SU-DHL-6 (cell line): Measurements from ENCODE around the gene CYP2D6.
"Not testable (repeated sequence)": the region's sequence is repeated elsewhere in the genome, so short reads cannot be mapped to it uniquely, and the experiment has no call there.

Experiments used
- H2AFZ ChIP-seq: fragments of 200-600 bp; sonication (generic); 2 replicates; pipeline ENCODE4 v1.6.1; 2014; ENCODE audit warnings: low read depth, mild to moderate bottlenecking, moderate library complexity, mixed read lengths, antibody characterized with exemption, low read length; ENCODE audit not compliant: severe bottlenecking
- H3F3A ChIP-seq: fragments of 200-600 bp; shearing (Covaris generic); 2 replicates; pipeline ENCODE4 v1.6.0; 2016; ENCODE audit warnings: antibody characterized with exemption, mild to moderate bottlenecking; ENCODE audit not compliant: insufficient read depth
- H3K27ac ChIP-seq: fragments of 200-600 bp; sonication (generic); 2 replicates; pipeline ENCODE4 v1.5.1; 2016; ENCODE audit warnings: low read depth, mild to moderate bottlenecking, low read length, moderate library complexity, mixed read lengths
- H3K27me3 ChIP-seq: fragments of 200-600 bp; sonication (generic), shearing (Covaris generic); 2 replicates; pipeline ENCODE4 v1.6.0; 2014; ENCODE audit warnings: mild to moderate bottlenecking, low read length
- H3K36me3 ChIP-seq: fragments of 200-600 bp; sonication (generic); 2 replicates; pipeline ENCODE4 v1.6.1; 2014; ENCODE audit warnings: mild to moderate bottlenecking, low read length, mixed read lengths
- H3K4me2 ChIP-seq: fragments of 300-600, 200-600 bp; shearing (Covaris generic), sonication (generic); 2 replicates; pipeline ENCODE4 v1.6.0; 2014; ENCODE audit warnings: low read length, low read depth, mild to moderate bottlenecking; ENCODE audit not compliant: poor library complexity, severe bottlenecking
- H3K4me3 ChIP-seq: fragments of 200-600 bp; sonication (generic); 2 replicates; pipeline ENCODE4 v1.5.1; 2014; ENCODE audit warnings: antibody characterized with exemption, low read length, mild to moderate bottlenecking, mixed read lengths; ENCODE audit not compliant: insufficient read depth, poor library complexity, severe bottlenecking
- H3K79me2 ChIP-seq: fragments of 200-600 bp; sonication (generic); 2 replicates; pipeline ENCODE4 v1.6.1; 2014; ENCODE audit warnings: mild to moderate bottlenecking, low read length, moderate library complexity; ENCODE audit not compliant: insufficient read depth
- H3K9ac ChIP-seq: fragments of 200-600 bp; sonication (generic); 2 replicates; pipeline ENCODE4 v1.7.0; 2014; ENCODE audit warnings: mild to moderate bottlenecking, low read length
- H3K9me2 ChIP-seq: fragments of 200-600 bp; sonication (generic); replicated peaks from 2 replicates; pipeline ENCODE4 v1.6.1; 2014; ENCODE audit warnings: low read length; ENCODE audit not compliant: insufficient read depth
- H3K9me3 ChIP-seq: fragments of 200-600 bp; sonication (generic); 2 replicates; pipeline ENCODE4 v1.6.1; 2014; ENCODE audit warnings: low read length, mixed read lengths; ENCODE audit not compliant: insufficient read depth
- H4K20me1 ChIP-seq: fragments of 200-600 bp; sonication (generic); 2 replicates; pipeline ENCODE4 v1.6.1; 2014; ENCODE audit warnings: low read depth, mild to moderate bottlenecking, antibody characterized with exemption, low read length, moderate library complexity, mixed read lengths
- EZH2phosphoT487 ChIP-seq: fragments of 200-600 bp; sonication (generic), shearing (Covaris generic); conservative IDR thresholded peaks from 2 replicates; pipeline ENCODE4 v1.6.1; 2018; ENCODE audit warnings: mild to moderate bottlenecking, antibody characterized with exemption, low read length, moderate library complexity, mixed read lengths
- TF ChIP-seq, protein P1 (sequence below): fragments of 200-600 bp; sonication (generic); IDR thresholded peaks from one replicate; pipeline ENCODE4 v1.5.1; 2017; ENCODE audit warnings: antibody characterized with exemption, mild to moderate bottlenecking, low read length, moderate library complexity; ENCODE audit not compliant: insufficient read depth, poor library complexity, severe bottlenecking

Gene CYP2D6

DNA sequence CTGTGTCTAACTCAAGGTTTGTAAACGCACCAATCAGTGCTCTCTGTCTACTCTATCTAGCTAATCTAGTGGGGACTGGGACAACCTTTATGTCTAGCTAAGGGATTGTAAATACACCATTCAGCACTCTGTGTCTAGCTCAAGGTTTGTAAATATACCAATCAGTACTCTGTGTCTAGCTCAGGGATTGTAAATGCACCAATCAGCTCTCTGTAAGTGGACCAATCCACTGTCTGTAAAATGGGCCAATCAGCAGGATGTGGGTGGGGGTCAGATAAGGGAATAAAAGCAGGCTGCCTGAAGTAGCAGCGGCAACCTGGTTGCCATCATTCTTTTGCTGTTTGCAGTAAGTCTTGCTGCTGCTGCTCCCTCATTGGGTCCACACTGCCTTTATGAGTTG, 8.4 kb upstream of the CYP2D6 start:
- no peaks in the 10 kb centered on the region for H3F3A ChIP-seq
- no peak overlapping the region for H2AFZ ChIP-seq
- no peaks in the 10 kb centered on the region for H3K79me2 ChIP-seq
- no peaks in the 10 kb centered on the region for H3K9me3 ChIP-seq
- no peak overlapping the region for H3K27ac ChIP-seq
- H4K20me1 ChIP-seq: no peaks in the 10 kb centered on the region
- no peak overlapping the region for H3K9ac ChIP-seq
- TF ChIP-seq EZH2phosphoT487: no peak
- TF ChIP-seq, protein P1, sequence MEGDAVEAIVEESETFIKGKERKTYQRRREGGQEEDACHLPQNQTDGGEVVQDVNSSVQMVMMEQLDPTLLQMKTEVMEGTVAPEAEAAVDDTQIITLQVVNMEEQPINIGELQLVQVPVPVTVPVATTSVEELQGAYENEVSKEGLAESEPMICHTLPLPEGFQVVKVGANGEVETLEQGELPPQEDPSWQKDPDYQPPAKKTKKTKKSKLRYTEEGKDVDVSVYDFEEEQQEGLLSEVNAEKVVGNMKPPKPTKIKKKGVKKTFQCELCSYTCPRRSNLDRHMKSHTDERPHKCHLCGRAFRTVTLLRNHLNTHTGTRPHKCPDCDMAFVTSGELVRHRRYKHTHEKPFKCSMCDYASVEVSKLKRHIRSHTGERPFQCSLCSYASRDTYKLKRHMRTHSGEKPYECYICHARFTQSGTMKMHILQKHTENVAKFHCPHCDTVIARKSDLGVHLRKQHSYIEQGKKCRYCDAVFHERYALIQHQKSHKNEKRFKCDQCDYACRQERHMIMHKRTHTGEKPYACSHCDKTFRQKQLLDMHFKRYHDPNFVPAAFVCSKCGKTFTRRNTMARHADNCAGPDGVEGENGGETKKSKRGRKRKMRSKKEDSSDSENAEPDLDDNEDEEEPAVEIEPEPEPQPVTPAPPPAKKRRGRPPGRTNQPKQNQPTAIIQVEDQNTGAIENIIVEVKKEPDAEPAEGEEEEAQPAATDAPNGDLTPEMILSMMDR: no peak
- H3K36me3 ChIP-seq: no peaks in the 10 kb centered on the region
- H3K27me3 ChIP-seq: no peaks in the 10 kb centered on the region
- no peak overlapping the region for H3K4me3 ChIP-seq
- no peak overlapping the region for H3K4me2 ChIP-seq
- H3K9me2 ChIP-seq: no peaks in the 10 kb centered on the region

DNA sequence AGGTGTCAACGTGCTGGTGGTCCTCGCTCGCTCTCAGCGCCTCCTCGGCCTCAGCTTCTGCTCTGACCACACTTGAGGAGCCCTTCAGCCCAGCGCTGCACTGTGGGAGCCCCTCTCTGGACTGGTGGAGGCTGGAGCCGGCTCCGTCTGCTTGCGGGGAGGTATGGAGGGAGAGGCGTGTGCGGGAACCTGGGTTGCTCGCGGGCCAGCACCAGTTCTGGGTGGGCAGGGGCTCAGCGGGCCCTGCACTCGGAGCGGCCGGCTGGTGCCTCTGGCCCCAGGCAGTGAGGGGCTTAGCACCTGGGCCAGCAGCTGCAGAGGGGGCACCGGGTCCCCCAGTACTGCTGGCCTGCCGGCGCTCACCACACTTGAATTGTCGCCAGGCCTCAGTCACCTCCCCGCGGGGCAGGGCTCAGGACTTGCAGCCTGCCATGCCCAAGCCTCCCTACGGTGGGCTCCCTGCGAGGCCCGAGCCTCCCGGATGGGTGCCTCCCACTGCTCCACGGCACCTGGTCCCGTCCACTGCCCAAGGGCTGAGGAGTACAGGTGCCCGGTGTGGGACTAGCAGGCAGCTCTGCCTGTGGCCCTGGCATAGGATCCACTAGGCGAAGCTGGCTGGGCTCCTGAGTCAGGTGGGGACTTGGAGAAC, 7.6 kb upstream of the CYP2D6 start:
- Histone ChIP-seq H3F3A (no peaks in the 10 kb centered on the region), H3K9me3 (no peaks in the 10 kb centered on the region)

DNA sequence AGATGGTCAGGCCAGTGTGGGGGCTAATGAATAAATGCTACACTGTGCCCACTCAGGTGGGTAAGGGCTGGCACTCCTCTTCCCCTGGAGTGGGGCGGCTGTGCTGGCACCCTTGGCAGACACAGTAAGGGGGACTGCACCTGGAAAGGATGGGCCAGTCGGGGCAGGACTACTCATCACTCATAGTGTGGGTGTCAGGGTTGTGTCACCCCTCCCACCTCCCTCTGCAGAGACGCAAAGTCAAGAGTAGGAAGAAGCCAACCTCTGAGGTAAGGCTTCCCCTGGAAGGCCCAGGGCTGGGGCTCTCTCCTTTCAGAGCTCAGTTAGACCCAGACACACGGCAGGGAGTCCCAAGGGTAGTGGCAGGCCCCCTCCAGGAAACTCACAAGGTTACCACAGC, 5.1 kb upstream of the CYP2D6 start:
- H4K20me1 ChIP-seq, H3K4me2 ChIP-seq, H3K4me3 ChIP-seq, H3K36me3 ChIP-seq, H3K79me2 ChIP-seq, H2AFZ ChIP-seq, H3F3A ChIP-seq, H3K9ac ChIP-seq, H3K27me3 ChIP-seq, H3K9me2 ChIP-seq, H3K9me3 ChIP-seq, H3K27ac ChIP-seq: not testable (repeated sequence)

More for the DNA sequence above, 7.6 kb upstream of the CYP2D6 start:
- H3K79me2 ChIP-seq: no peaks in the 10 kb centered on the region
- no peak overlapping the region for H3K9ac ChIP-seq
- H3K27me3 ChIP-seq: no peaks in the 10 kb centered on the region
- H4K20me1 ChIP-seq: no peaks in the 10 kb centered on the region
- H3K4me3 ChIP-seq: no peak overlapping the region
- H3K4me2 ChIP-seq: no peak overlapping the region
- no peak overlapping the region for H2AFZ ChIP-seq
- TF ChIP-seq, protein P1: no peak
- no peak for TF ChIP-seq EZH2phosphoT487
- no peaks in the 10 kb centered on the region for H3K9me2 ChIP-seq
- no peaks in the 10 kb centered on the region for H3K36me3 ChIP-seq
- H3K27ac ChIP-seq: no peak overlapping the region

DNA sequence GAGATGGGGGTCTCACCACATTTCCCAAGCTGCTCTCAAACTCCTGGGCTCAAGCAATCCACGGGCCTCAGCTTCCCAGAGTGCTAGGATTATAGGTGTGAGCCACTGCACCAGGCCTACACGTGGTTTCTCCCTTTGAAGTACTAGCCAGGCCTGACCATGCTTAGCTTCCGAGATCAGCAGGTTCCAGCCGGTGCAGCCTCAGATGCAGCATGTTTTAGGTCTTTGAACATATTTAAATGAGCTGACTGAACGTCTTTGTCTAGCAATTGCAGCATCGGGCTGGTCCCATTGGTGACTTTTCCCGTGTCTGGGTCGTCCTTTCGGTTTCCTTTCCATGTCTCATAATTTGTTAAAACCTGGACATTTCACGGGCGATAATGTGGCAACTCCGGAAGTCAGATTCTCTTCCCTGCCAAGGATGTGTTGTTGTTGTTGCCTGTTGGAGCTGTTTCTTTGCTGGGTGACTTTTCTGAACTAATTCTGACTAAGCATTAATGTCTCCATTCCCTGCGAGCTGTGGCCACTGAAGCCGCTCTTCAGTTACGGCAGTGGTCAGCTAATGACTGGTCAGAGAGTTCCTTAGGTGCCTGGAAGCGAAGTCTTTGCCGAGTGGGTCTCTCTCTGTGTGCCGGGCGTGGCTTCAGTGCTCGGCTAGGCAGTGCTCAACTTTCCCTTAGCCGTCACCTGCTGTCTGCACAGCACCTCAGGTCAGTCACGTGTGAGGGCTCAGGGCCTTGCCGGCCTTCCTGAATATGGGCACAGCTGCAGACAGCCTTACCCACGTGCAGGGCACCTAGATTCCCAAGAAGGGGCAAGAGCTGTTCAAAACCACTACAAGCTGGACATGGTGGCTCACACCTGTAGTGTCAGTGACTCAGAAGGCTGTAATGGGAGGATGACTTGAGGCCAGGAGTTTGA, 3.8 kb upstream of the CYP2D6 start:
- H3K79me2 ChIP-seq: no peaks in the 10 kb centered on the region

More for the DNA sequence above, 3.8 kb upstream of the CYP2D6 start:
- Histone ChIP-seq H3K4me2 (no peak overlapping the region), H3K9me3 (no peaks in the 10 kb centered on the region), H2AFZ (no peak overlapping the region), H3K27me3 (no peaks in the 10 kb centered on the region), H3F3A (no peaks in the 10 kb centered on the region), H3K36me3 (no peaks in the 10 kb centered on the region), H3K4me3 (no peak overlapping the region), H3K9ac (no peak overlapping the region), H3K27ac (no peak overlapping the region), H3K9me2 (no peaks in the 10 kb centered on the region), H4K20me1 (no peaks in the 10 kb centered on the region)
- no peak for TF ChIP-seq EZH2phosphoT487
- TF ChIP-seq, protein P1: no peak
